Suprapubic skin (tissue), 4 donors: ENCODE data around the gene CSTA.

Experiments
- CTCF ChIP-seq, 2 donors: fragments of 200-600 bp in 1 of 2; fragments of 450-650 bp in 1 of 2; sonication (generic) in 1 of 2; IDR thresholded peaks; one replicate each; pipeline ENCODE4 v1.5.1; 2016 to 2019; ENCODE audit warnings: antibody characterized with exemption in 2 of 2, mild to moderate bottlenecking in 1 of 2, moderate library complexity in 1 of 2
- EP300 ChIP-seq: sonication (generic); formaldehyde crosslinking; IDR thresholded peaks from one replicate; pipeline ENCODE4 v1.6.1; 2017; ENCODE audit warnings: antibody characterized with exemption
- POLR2A ChIP-seq, 2 donors: fragments of 450-650 bp; IDR thresholded peaks; one replicate each; pipeline ENCODE4 v1.6.1; 2017; ENCODE audit warnings: antibody characterized with exemption in 2 of 2, mild to moderate bottlenecking in 2 of 2, moderate library complexity in 2 of 2
- POLR2AphosphoS5 ChIP-seq, 3 donors: sonication (generic); formaldehyde crosslinking; IDR thresholded peaks; one replicate each; pipeline ENCODE4 v1.6.1; 2017; ENCODE audit warnings: antibody characterized with exemption in 3 of 3

- TF ChIP-seq CTCF (IDR thresholded peaks at IDR 0.05), result no peak
- TF ChIP-seq POLR2A (IDR thresholded peaks at IDR 0.05), result no peak
- TF ChIP-seq POLR2AphosphoS5 (IDR thresholded peaks at IDR 0.05), result no peak
- no peak for TF ChIP-seq EP300
These were observed 30.6 kb downstream of the CSTA start for GRCh38 chr3:122355612-122356011.
